Spleen (tissue), 11 donors: ENCODE measurements around the gene AKAIN1. TPM values are rescaled to one million over a fixed set of nuclear protein-coding genes. Genes with fewer than 3 reads are reported as not detected.

Experiments used
- DNase-seq: peaks from one replicate; pipeline ENCODE4 v3.0.0-alpha.2; 2020
- H3K27ac ChIP-seq, 8 donors: fragments of 200-600 bp; sonication (generic) in 7 of 8; 1 replicate in 4 of 8; 2 replicates in 4 of 8; pipeline versions ENCODE4 v1.5.0 to v1.8.0; 2016 to 2021; ENCODE audit warnings: inconsistent platforms in 4 of 8, mild to moderate bottlenecking in 4 of 8, moderate library complexity in 1 of 8
- H3K27me3 ChIP-seq, 7 donors: fragments of 200-600 bp; sonication (generic) in 6 of 7; replicated peaks in 1 of 7; 1 replicate in 4 of 7; 2 replicates in 3 of 7; pipeline versions ENCODE4 v1.5.0 to v1.8.0; 2016 to 2021; ENCODE audit warnings: inconsistent platforms in 3 of 7, mild to moderate bottlenecking in 1 of 7
- H3K36me3 ChIP-seq, 6 donors: fragments of 200-600 bp; sonication (generic) in 5 of 6; 1 replicate in 4 of 6; 2 replicates in 2 of 6; pipeline versions ENCODE4 v1.5.0 to v1.8.0; 2016 to 2021; ENCODE audit warnings: inconsistent platforms in 2 of 6
- H3K4me1 ChIP-seq, 6 donors: fragments of 200-600 bp; sonication (generic) in 5 of 6; 1 replicate in 3 of 6; 2 replicates in 3 of 6; pipeline versions ENCODE4 v1.5.0 to v1.8.0; 2016 to 2021; ENCODE audit warnings: inconsistent platforms in 3 of 6
- H3K4me3 ChIP-seq, 8 donors: fragments of 200-600 bp; sonication (generic) in 7 of 8; 1 replicate in 4 of 8; 2 replicates in 4 of 8; pipeline versions ENCODE4 v1.5.0 to v1.8.0; 2016 to 2021; ENCODE audit warnings: inconsistent platforms in 4 of 8, mild to moderate bottlenecking in 4 of 8, moderate library complexity in 2 of 8
- H3K9me3 ChIP-seq, 8 donors: fragments of 200-600 bp; sonication (generic) in 7 of 8; 1 replicate in 4 of 8; 2 replicates in 4 of 8; pipeline versions ENCODE4 v1.5.0 to v1.8.0; 2016 to 2021; ENCODE audit warnings: inconsistent platforms in 4 of 8
- CTCF ChIP-seq, 11 experiments: fragments of 200-600 bp in 7 of 11; fragments of 450-650 bp in 4 of 11; sonication (generic) in 4 of 11; IDR thresholded peaks in 8 of 11; conservative IDR thresholded peaks in 3 of 11; 1 replicate in 7 of 11; 2 replicates in 4 of 11; pipeline versions ENCODE4 v1.4.0 to v1.8.0; 2016 to 2021; ENCODE audit warnings: antibody characterized with exemption in 11 of 11, inconsistent platforms in 4 of 11, mild to moderate bottlenecking in 1 of 11
- POLR2A ChIP-seq, 3 donors: fragments of 450-650 bp; IDR thresholded peaks; one replicate each; pipeline ENCODE4 v1.5.1; 2017; ENCODE audit warnings: antibody characterized with exemption in 3 of 3, mild to moderate bottlenecking in 1 of 3
- POLR2AphosphoS5 ChIP-seq, 3 donors: sonication (generic); formaldehyde crosslinking; IDR thresholded peaks; one replicate each; pipeline ENCODE4 v1.5.1; 2017; ENCODE audit warnings: antibody characterized with exemption in 3 of 3
- WGBS, 5 donors: extraction: QIAGEN DNeasy Blood & Tissue Kit in 3 of 5; methylation state at CpG; one replicate each; pipeline versions ENCODE4 v1.1.5 to v1.1.7; 2013 to 2018; 5-methylcytosine and 5-hydroxymethylcytosine counted together
- intact Hi-C: fragments of 100-400 bp; cut with DNase I; formaldehyde crosslinking; loops from one replicate; pipeline ENCODE4 v1.15.0; 2023; ENCODE audit warnings: low total_unique reads
- polyA plus RNA-seq, 3 donors: library from polyadenylated mRNA; stranded (reverse); fragments of 200-250 nt; gene quantifications; one replicate each; pipeline ENCODE4 v1.2.1, GENCODE V29; 2013
- total RNA-seq, 7 donors: library from RNA; depleted of rRNA in 3 of 7; stranded (reverse); fragments of >200 nt in 3 of 7; fragmentation: NEBNext Ultra II Directional in 4 of 7; extraction: Animal tissue kit (Norgen Biotek cat#: 25700) in 4 of 7; gene quantifications; one replicate each; pipeline versions ENCODE4 v1.1.0 to v1.2.1, GENCODE V29; 2016 to 2021
- donor health status: healthy with polysubstance abuse.
- donor health status: DM: no; HTN: no; CAD: no; lungs with moderate emphysema.
- donor health status: DM: no; HTN: no; CAD: no.
- donor health status: Bipolar disorder and iron deficiency.
- donor health status: healthy.
- donor health status: DM: no; HTN: no; CAD: no.
- donor health status: DM: yes; HTN: yes; CAD: no.

AKAIN1 gene
- total and polyA plus RNA-seq, 10 donors: not detected

- no peak overlapping the region for H3K4me3 ChIP-seq
- peaks cover 0 to 11% (median 2%) of the 10 kb centered on the region in 6 donors for H3K4me1 ChIP-seq
- no peak overlapping the region for H3K27ac ChIP-seq
- no peaks in the 10 kb centered on the region for H3K36me3 ChIP-seq
- peaks cover 0 to 9% (median 0%) of the 10 kb centered on the region in 8 donors for H3K9me3 ChIP-seq
- 32 to 43% (median 37%) methylated on average over 2 of the region's 2 CpGs for WGBS, 5 donors
- TF ChIP-seq POLR2AphosphoS5 (IDR thresholded peaks at IDR 0.05) (no peak), POLR2A (IDR thresholded peaks at IDR 0.05) (no peak), CTCF (IDR thresholded peaks at IDR 0.05 in 8 of 11, conservative IDR thresholded peaks at IDR 0.05 in 3 of 11) (no peak)
- intact Hi-C loops: no loop called here
- no peak for DNase-seq
- peaks cover 0 to 71% (median 36%) of the 10 kb centered on the region in 7 donors for H3K27me3 ChIP-seq
Measured at GRCh38 chr18:5195656-5196055, 1.4 kb downstream of the AKAIN1 start.

- intact Hi-C loops: no loop called here
- 79 to 93% (median 87%) methylated on average over 3 of the region's 3 CpGs for WGBS, 5 donors
- TF ChIP-seq CTCF (IDR thresholded peaks at IDR 0.05 in 8 of 11, conservative IDR thresholded peaks at IDR 0.05 in 3 of 11) (no peak), POLR2AphosphoS5 (IDR thresholded peaks at IDR 0.05) (no peak), POLR2A (IDR thresholded peaks at IDR 0.05) (no peak)
Measured at GRCh38 chr18:5180254-5180653, 16.8 kb downstream of the AKAIN1 start.

GRCh38 chr18:5178519-5178918, 18.5 kb downstream of the AKAIN1 start:
- no peak for DNase-seq
- 81 to 88% (median 83%) methylated on average over 1 of the region's 1 CpG for WGBS, 5 donors
- peaks cover 0 to 4% (median 0%) of the 10 kb centered on the region in 7 donors for H3K27me3 ChIP-seq
- no peaks in the 10 kb centered on the region for H3K9me3 ChIP-seq
- TF ChIP-seq POLR2AphosphoS5 (IDR thresholded peaks at IDR 0.05): no peak
- no peak for TF ChIP-seq POLR2A (IDR thresholded peaks at IDR 0.05)
- TF ChIP-seq CTCF (IDR thresholded peaks at IDR 0.05 in 8 of 11, conservative IDR thresholded peaks at IDR 0.05 in 3 of 11): no peak
- H3K27ac ChIP-seq: no peak overlapping the region
- intact Hi-C loops: no loop called here
- H3K4me1 ChIP-seq: peaks cover 0 to 5% (median 0%) of the 10 kb centered on the region in 6 donors
- no peaks in the 10 kb centered on the region for H3K36me3 ChIP-seq
- no peak overlapping the region for H3K4me3 ChIP-seq

More at GRCh38 chr18:5180254-5180653, 16.8 kb downstream of the AKAIN1 start:
- Histone ChIP-seq H3K4me3 (no peak overlapping the region), H3K27ac (no peak overlapping the region), H3K27me3 (peaks cover 0 to 4% (median 0%) of the 10 kb centered on the region in 7 donors), H3K36me3 (no peaks in the 10 kb centered on the region), H3K4me1 (peaks cover 0 to 5% (median 0%) of the 10 kb centered on the region in 6 donors), H3K9me3 (no peaks in the 10 kb centered on the region)
- DNase-seq: no peak

- Histone ChIP-seq H3K27me3 (no peaks in the 10 kb centered on the region), H3K4me3 (no peak overlapping the region), H3K4me1 (peaks cover 0 to 5% (median 0%) of the 10 kb centered on the region in 6 donors), H3K36me3 (no peaks in the 10 kb centered on the region), H3K9me3 (peaks cover 0 to 7% (median 0%) of the 10 kb centered on the region in 8 donors), H3K27ac (peak overlapping the region in 2 of 8 donors; percentile 0 to 65)
- TF ChIP-seq POLR2A (IDR thresholded peaks at IDR 0.05): no peak
- intact Hi-C loops: no loop called here
- no peak for DNase-seq
- 38 to 52% (median 44%) methylated on average over 5 of the region's 5 CpGs for WGBS, 5 donors
Measured at GRCh38 chr18:5175378-5175777, 21.7 kb downstream of the AKAIN1 start.
